A204.1 (cell line): ENCODE data around the gene ZNF160.
"Not testable (repeated sequence)": the region's sequence is repeated elsewhere in the genome, so short reads cannot be mapped to it uniquely, and the experiment has no call there.

Experiments
- FAIRE-seq: peaks from 2 replicates; lab custom pipeline; 2012; peaks lifted over from hg19 to GRCh38; lab: Jason Lieb, UNC

ZNF160 gene

GRCh38 chr19:53103234-53104203, at the start of gene ZNF160:
TSS of gene ZNF160 (minus strand) at chr19:53103422. CDS start at chr19:53086276, 17,146 bp downstream.
- peak; percentile 91 for FAIRE-seq

GRCh38 chr19:53147645-53148044, 44.4 kb upstream of the ZNF160 start:
- no peak for FAIRE-seq

- FAIRE-seq: no peak
These were observed 37.1 kb upstream of the ZNF160 start for GRCh38 chr19:53140351-53140750.

- FAIRE-seq: no peak
These were observed 33.2 kb upstream of the ZNF160 start for GRCh38 chr19:53136432-53136831.

- FAIRE-seq: no peak
These were observed 29.1 kb upstream of the ZNF160 start, which contains the start of gene ZNF415 for GRCh38 chr19:53132141-53132991. TSS of gene ZNF415 (minus strand) at chr19:53132910. CDS start at chr19:53122676, 10,234 bp downstream.

- FAIRE-seq: no peak
These were observed 28.5 kb upstream of the ZNF160 start for GRCh38 chr19:53131727-53132126.

- no peak for FAIRE-seq
These were observed 27.9 kb upstream of the ZNF160 start for GRCh38 chr19:53131085-53131590.

GRCh38 chr19:53130506-53130905, 27.3 kb upstream of the ZNF160 start:
- FAIRE-seq: no peak

GRCh38 chr19:53126733-53127526, 23.7 kb upstream of the ZNF160 start:
- not testable (repeated sequence) for FAIRE-seq

GRCh38 chr19:53123400-53123799, 20.2 kb upstream of the ZNF160 start:
- FAIRE-seq: no peak

- FAIRE-seq: no peak
These were observed 9.1 kb upstream of the ZNF160 start for GRCh38 chr19:53112286-53112685.

GRCh38 chr19:53109527-53109926, 6.3 kb upstream of the ZNF160 start:
- no peak for FAIRE-seq

GRCh38 chr19:53102756-53103233, 427 bp downstream of the ZNF160 start:
- no peak for FAIRE-seq

GRCh38 chr19:53102206-53102755, 941 bp downstream of the ZNF160 start:
- FAIRE-seq: no peak

GRCh38 chr19:53101518-53101917, 1.7 kb downstream of the ZNF160 start:
- FAIRE-seq: no peak

- not testable (repeated sequence) for FAIRE-seq
These were observed 4.7 kb downstream of the ZNF160 start for GRCh38 chr19:53098570-53098969.

GRCh38 chr19:53096982-53097690, 6.1 kb downstream of the ZNF160 start:
- not testable (repeated sequence) for FAIRE-seq

- FAIRE-seq: not testable (repeated sequence)
These were observed 6.6 kb downstream of the ZNF160 start for GRCh38 chr19:53096579-53096978.

GRCh38 chr19:53094754-53095575, 8.3 kb downstream of the ZNF160 start:
- no peak for FAIRE-seq

GRCh38 chr19:53092723-53093122, 10.5 kb downstream of the ZNF160 start:
- FAIRE-seq: no peak
